ENCODE results near the gene PLA2G4E.
A peak's percentile ranks its signal among the peaks of the same experiment; 100 is the strongest.

DNA sequence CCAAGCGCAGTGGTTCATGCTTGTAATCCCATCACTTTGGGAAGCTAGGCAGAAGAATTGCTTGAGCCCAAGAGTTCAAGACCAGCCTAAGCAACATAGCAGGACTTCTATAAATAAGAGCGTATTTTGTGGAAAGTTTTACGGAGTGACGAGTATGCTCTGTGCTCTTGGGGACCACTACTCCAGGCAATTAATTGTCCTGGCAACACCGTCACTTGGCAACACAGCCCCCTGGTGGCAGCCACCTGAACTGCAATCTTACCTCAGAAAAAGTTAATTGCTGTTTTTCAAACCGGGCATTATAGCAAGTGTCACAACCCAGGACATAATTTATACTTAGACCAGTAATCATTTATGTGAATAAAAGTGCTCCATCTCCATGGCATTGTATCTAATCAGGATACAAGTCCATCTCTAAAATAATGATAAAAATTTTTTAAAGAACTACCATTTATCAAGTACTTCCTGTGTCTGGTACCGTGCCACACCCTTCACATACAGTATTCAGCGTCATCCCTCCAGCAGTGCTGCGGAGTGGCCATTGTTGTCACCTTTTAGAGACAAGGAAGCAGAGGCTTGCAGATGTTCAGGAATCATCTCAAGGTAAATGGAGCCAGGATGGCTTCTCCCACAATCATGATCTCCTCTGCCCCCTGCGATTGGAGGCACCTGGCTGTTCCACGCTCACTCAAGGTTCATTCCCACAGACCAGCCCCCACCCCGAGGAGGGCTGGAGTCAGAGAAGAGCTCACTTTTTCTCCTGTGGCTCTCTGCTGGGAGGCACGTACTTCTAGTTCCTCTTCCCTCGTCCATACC is 39.0 kb upstream of the PLA2G4E start:
- TF ChIP-seq, protein P1, sequence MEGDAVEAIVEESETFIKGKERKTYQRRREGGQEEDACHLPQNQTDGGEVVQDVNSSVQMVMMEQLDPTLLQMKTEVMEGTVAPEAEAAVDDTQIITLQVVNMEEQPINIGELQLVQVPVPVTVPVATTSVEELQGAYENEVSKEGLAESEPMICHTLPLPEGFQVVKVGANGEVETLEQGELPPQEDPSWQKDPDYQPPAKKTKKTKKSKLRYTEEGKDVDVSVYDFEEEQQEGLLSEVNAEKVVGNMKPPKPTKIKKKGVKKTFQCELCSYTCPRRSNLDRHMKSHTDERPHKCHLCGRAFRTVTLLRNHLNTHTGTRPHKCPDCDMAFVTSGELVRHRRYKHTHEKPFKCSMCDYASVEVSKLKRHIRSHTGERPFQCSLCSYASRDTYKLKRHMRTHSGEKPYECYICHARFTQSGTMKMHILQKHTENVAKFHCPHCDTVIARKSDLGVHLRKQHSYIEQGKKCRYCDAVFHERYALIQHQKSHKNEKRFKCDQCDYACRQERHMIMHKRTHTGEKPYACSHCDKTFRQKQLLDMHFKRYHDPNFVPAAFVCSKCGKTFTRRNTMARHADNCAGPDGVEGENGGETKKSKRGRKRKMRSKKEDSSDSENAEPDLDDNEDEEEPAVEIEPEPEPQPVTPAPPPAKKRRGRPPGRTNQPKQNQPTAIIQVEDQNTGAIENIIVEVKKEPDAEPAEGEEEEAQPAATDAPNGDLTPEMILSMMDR (IDR thresholded peaks at IDR 0.05) = peak; percentile 74 to 90 (median 86)
- TF ChIP-seq POLR2A (IDR thresholded peaks at IDR 0.05) = no peak
